ENCODE data around the gene PEDS1.
"Not testable (repeated sequence)": the region's sequence is repeated elsewhere in the genome, so short reads cannot be mapped to it uniquely, and the experiment has no call there.

PEDS1 gene

GRCh38 chr20:50153500-50154377 lies at the start of gene PEDS1:
TSS of gene PEDS1 (minus strand) at chr20:50153723. CDS start at chr20:50153637, 86 bp downstream.
- DNase-seq (ENCODE audit: low spot score) = peak; percentile 79

GRCh38 chr20:50202677-50203076 lies 49.2 kb upstream of the PEDS1 start:
- DNase-seq (ENCODE audit: low spot score) = no peak

- not testable (repeated sequence) for DNase-seq (ENCODE audit: low spot score)
Observed at GRCh38 chr20:50201710-50202109, 48.2 kb upstream of the PEDS1 start.

- DNase-seq (ENCODE audit: low spot score) = no peak
Observed at GRCh38 chr20:50200482-50201104, 47.1 kb upstream of the PEDS1 start.

- no peak for DNase-seq (ENCODE audit: low spot score)
Observed at GRCh38 chr20:50199703-50200102, 46.2 kb upstream of the PEDS1 start.

GRCh38 chr20:50198716-50199115 lies 45.2 kb upstream of the PEDS1 start:
- no peak for DNase-seq (ENCODE audit: low spot score)

GRCh38 chr20:50198180-50198666 lies 44.7 kb upstream of the PEDS1 start:
- DNase-seq (ENCODE audit: low spot score) = no peak

- DNase-seq (ENCODE audit: low spot score) = no peak
Observed at GRCh38 chr20:50197463-50198179, 44.1 kb upstream of the PEDS1 start.

- DNase-seq (ENCODE audit: low spot score) = no peak
Observed at GRCh38 chr20:50196896-50197295, 43.4 kb upstream of the PEDS1 start.

- DNase-seq (ENCODE audit: low spot score) = no peak
Observed at GRCh38 chr20:50196248-50196647, 42.7 kb upstream of the PEDS1 start.

- no peak for DNase-seq (ENCODE audit: low spot score)
Observed at GRCh38 chr20:50195524-50196120, 42.1 kb upstream of the PEDS1 start.

GRCh38 chr20:50194831-50195523 lies 41.5 kb upstream of the PEDS1 start:
- no peak for DNase-seq (ENCODE audit: low spot score)

- no peak for DNase-seq (ENCODE audit: low spot score)
Observed at GRCh38 chr20:50194422-50194830, 40.9 kb upstream of the PEDS1 start.

- DNase-seq (ENCODE audit: low spot score) = no peak
Observed at GRCh38 chr20:50193836-50194421, 40.4 kb upstream of the PEDS1 start.

- DNase-seq (ENCODE audit: low spot score) = no peak
Observed at GRCh38 chr20:50193199-50193835, 39.8 kb upstream of the PEDS1 start.

GRCh38 chr20:50192364-50193198 lies 39.1 kb upstream of the PEDS1 start:
- DNase-seq (ENCODE audit: low spot score) = peak; percentile 72

GRCh38 chr20:50191544-50192363 lies 38.2 kb upstream of the PEDS1 start:
- DNase-seq (ENCODE audit: low spot score) = peak; percentile 42

GRCh38 chr20:50191065-50191543 lies 37.6 kb upstream of the PEDS1 start:
- DNase-seq (ENCODE audit: low spot score) = peak; percentile 43
